NCI-H2107 (cell line): ENCODE data around the gene UBQLN2.
"Not testable (repeated sequence)": the region's sequence is repeated elsewhere in the genome, so short reads cannot be mapped to it uniquely, and the experiment has no call there.

Experiments used
- DNase-seq: peaks from one replicate; lab custom pipeline; 2025; lab: John Stamatoyannopoulos, UW

UBQLN2 gene

GRCh38 chrX:56563231-56564161 lies at the start of gene UBQLN2:
UBQLN2 (plus strand) TSS chrX:56563627; CDS start chrX:56563874, 247 bp downstream.
- DNase-seq: peak; percentile 39

- DNase-seq: no peak
These were observed 43.8 kb upstream of the UBQLN2 start for GRCh38 chrX:56519642-56520041.

- DNase-seq: not testable (repeated sequence)
These were observed 33.9 kb upstream of the UBQLN2 start for GRCh38 chrX:56529482-56530007.

GRCh38 chrX:56530011-56530410 lies 33.4 kb upstream of the UBQLN2 start:
- DNase-seq: no peak

- no peak for DNase-seq
These were observed 12.8 kb upstream of the UBQLN2 start for GRCh38 chrX:56550667-56551066.

- no peak for DNase-seq
These were observed 8.6 kb upstream of the UBQLN2 start for GRCh38 chrX:56554870-56555269.

- no peak for DNase-seq
These were observed 6.0 kb upstream of the UBQLN2 start for GRCh38 chrX:56557376-56557929.

GRCh38 chrX:56564164-56564885 lies 898 bp downstream of the UBQLN2 start:
- DNase-seq: peak; percentile 21

- no peak for DNase-seq
These were observed 1.8 kb downstream of the UBQLN2 start for GRCh38 chrX:56564921-56565840.

- no peak for DNase-seq
These were observed 6.1 kb downstream of the UBQLN2 start for GRCh38 chrX:56569378-56570057.

GRCh38 chrX:56572975-56573374 lies 9.5 kb downstream of the UBQLN2 start:
- no peak for DNase-seq

GRCh38 chrX:56574861-56575260 lies 11.4 kb downstream of the UBQLN2 start:
- DNase-seq: no peak

GRCh38 chrX:56576721-56577120 lies 13.3 kb downstream of the UBQLN2 start:
- no peak for DNase-seq

GRCh38 chrX:56588397-56589188 lies 25.2 kb downstream of the UBQLN2 start:
- no peak for DNase-seq

- not testable (repeated sequence) for DNase-seq
These were observed 28.4 kb downstream of the UBQLN2 start for GRCh38 chrX:56591830-56592229.

- DNase-seq: no peak
These were observed 36.7 kb downstream of the UBQLN2 start for GRCh38 chrX:56600141-56600540.

- DNase-seq: no peak
These were observed 37.6 kb downstream of the UBQLN2 start for GRCh38 chrX:56600987-56601386.

- no peak for DNase-seq
These were observed 51.9 kb downstream of the UBQLN2 start for GRCh38 chrX:56615282-56615681.
